Measurements from ENCODE around the gene TMEM54.

DNA sequence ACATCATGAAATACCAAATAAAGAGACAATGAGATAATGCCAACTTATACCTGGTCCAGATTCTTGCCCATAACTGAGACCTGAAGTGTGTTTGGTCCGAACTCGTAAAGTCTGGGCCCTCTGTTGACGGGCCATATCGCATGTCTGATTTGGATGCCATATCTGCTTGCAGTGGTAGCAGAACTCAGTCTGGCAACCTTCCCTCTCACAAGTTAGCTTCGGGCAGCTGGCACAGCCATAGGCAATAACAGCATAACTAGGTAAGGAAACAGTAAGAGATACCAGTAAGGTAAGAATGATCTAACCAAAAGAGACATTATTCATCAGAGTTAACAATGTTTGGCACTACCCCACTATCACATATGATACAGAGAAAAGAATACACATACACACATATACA, 48.3 kb upstream of the TMEM54 start:
- TF ChIP-seq, protein P1, sequence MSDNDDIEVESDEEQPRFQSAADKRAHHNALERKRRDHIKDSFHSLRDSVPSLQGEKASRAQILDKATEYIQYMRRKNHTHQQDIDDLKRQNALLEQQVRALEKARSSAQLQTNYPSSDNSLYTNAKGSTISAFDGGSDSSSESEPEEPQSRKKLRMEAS (IDR thresholded peaks at IDR 0.05; ENCODE audit: low read depth, low read length): no peak
- TF ChIP-seq ESRRA (IDR thresholded peaks at IDR 0.05; ENCODE audit: low read length) (no peak), EP300 (IDR thresholded peaks at IDR 0.05; ENCODE audit: borderline replicate concordance in 1 of 2, control insufficient read depth in 1 of 2, low read depth in 2 of 2, low read length in 2 of 2) (no peak), HDGF (IDR thresholded peaks at IDR 0.05) (no peak), GATAD2B (conservative IDR thresholded peaks at IDR 0.05; ENCODE audit: low read depth) (no peak)
- TF ChIP-seq, protein P2, sequence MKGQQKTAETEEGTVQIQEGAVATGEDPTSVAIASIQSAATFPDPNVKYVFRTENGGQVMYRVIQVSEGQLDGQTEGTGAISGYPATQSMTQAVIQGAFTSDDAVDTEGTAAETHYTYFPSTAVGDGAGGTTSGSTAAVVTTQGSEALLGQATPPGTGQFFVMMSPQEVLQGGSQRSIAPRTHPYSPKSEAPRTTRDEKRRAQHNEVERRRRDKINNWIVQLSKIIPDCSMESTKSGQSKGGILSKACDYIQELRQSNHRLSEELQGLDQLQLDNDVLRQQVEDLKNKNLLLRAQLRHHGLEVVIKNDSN (IDR thresholded peaks at IDR 0.05; ENCODE audit: borderline replicate concordance, extremely low read length, insufficient read depth, low read depth, low read length): no peak
- TF ChIP-seq, protein P3, sequence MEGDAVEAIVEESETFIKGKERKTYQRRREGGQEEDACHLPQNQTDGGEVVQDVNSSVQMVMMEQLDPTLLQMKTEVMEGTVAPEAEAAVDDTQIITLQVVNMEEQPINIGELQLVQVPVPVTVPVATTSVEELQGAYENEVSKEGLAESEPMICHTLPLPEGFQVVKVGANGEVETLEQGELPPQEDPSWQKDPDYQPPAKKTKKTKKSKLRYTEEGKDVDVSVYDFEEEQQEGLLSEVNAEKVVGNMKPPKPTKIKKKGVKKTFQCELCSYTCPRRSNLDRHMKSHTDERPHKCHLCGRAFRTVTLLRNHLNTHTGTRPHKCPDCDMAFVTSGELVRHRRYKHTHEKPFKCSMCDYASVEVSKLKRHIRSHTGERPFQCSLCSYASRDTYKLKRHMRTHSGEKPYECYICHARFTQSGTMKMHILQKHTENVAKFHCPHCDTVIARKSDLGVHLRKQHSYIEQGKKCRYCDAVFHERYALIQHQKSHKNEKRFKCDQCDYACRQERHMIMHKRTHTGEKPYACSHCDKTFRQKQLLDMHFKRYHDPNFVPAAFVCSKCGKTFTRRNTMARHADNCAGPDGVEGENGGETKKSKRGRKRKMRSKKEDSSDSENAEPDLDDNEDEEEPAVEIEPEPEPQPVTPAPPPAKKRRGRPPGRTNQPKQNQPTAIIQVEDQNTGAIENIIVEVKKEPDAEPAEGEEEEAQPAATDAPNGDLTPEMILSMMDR (IDR thresholded peaks at IDR 0.05 in 2 of 3, conservative IDR thresholded peaks at IDR 0.05 in 1 of 3; ENCODE audit: control insufficient read depth in 2 of 3, extremely low read depth in 1 of 3, insufficient read depth in 1 of 3, low read depth in 3 of 3, low read length in 3 of 3): no peak

Measured in GM12878 (cell line).